ENCODE results near the gene SIN3B.

GRCh38 chr19:16888629-16889365, 59.6 kb downstream of the SIN3B start, which contains the start of gene F2RL3:
- TF ChIP-seq, protein P1, sequence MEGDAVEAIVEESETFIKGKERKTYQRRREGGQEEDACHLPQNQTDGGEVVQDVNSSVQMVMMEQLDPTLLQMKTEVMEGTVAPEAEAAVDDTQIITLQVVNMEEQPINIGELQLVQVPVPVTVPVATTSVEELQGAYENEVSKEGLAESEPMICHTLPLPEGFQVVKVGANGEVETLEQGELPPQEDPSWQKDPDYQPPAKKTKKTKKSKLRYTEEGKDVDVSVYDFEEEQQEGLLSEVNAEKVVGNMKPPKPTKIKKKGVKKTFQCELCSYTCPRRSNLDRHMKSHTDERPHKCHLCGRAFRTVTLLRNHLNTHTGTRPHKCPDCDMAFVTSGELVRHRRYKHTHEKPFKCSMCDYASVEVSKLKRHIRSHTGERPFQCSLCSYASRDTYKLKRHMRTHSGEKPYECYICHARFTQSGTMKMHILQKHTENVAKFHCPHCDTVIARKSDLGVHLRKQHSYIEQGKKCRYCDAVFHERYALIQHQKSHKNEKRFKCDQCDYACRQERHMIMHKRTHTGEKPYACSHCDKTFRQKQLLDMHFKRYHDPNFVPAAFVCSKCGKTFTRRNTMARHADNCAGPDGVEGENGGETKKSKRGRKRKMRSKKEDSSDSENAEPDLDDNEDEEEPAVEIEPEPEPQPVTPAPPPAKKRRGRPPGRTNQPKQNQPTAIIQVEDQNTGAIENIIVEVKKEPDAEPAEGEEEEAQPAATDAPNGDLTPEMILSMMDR (IDR thresholded peaks at IDR 0.05; ENCODE audit: low read depth, low read length, poor library complexity, severe bottlenecking), result peak; percentile 18
- no peak for TF ChIP-seq EZH2phosphoT487 (IDR thresholded peaks at IDR 0.05; ENCODE audit: borderline replicate concordance, low read length)
